ENCODE data around the gene SPRING1.

GRCh38 chr12:116759783-116760621 lies 22.1 kb upstream of the SPRING1 start:
- TF ChIP-seq CTCF (IDR thresholded peaks at IDR 0.05) (no peak), EP300 (IDR thresholded peaks at IDR 0.05) (no peak), POLR2A (IDR thresholded peaks at IDR 0.05; ENCODE audit: low read depth) (no peak)

Data from esophagus muscularis mucosa (tissue), 4 donors.